Measurements from ENCODE around the gene ZNF224.

DNA sequence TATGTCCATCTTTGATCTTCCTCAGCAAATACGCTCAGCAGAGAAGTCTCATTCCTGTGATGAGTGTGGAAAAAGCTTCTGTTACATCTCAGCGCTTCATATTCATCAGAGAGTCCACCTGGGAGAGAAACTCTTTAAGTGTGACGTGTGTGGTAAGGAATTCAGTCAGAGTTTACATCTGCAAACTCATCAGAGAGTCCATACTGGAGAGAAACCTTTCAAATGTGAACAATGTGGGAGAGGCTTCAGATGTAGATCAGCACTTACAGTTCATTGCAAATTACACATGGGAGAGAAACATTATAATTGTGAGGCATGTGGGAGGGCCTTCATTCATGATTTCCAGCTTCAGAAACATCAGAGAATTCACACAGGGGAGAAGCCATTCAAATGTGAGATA, 27.9 kb upstream of the ZNF224 start:
- TF ChIP-seq, protein P1, sequence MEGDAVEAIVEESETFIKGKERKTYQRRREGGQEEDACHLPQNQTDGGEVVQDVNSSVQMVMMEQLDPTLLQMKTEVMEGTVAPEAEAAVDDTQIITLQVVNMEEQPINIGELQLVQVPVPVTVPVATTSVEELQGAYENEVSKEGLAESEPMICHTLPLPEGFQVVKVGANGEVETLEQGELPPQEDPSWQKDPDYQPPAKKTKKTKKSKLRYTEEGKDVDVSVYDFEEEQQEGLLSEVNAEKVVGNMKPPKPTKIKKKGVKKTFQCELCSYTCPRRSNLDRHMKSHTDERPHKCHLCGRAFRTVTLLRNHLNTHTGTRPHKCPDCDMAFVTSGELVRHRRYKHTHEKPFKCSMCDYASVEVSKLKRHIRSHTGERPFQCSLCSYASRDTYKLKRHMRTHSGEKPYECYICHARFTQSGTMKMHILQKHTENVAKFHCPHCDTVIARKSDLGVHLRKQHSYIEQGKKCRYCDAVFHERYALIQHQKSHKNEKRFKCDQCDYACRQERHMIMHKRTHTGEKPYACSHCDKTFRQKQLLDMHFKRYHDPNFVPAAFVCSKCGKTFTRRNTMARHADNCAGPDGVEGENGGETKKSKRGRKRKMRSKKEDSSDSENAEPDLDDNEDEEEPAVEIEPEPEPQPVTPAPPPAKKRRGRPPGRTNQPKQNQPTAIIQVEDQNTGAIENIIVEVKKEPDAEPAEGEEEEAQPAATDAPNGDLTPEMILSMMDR (conservative IDR thresholded peaks at IDR 0.05; ENCODE audit: low read depth, low read length), result no peak
- TF ChIP-seq EZH2 (IDR thresholded peaks at IDR 0.05; ENCODE audit: low read length, unreplicated experiment) (no peak), EZH2phosphoT487 (IDR thresholded peaks at IDR 0.05; ENCODE audit: borderline replicate concordance, low read length) (no peak)
